Right lobe of liver (tissue), 6 donors: ENCODE measurements around the gene KANSL1. TPM values are rescaled to one million over a fixed set of nuclear protein-coding genes. Genes with fewer than 3 reads are reported as not detected.

Experiments
- ATAC-seq, 4 donors: fragments of 200-7000 bp; cut with Tn5 transposase; one replicate each; pipeline ENCODE4 v1.9.1; 2020; ENCODE audit warnings: mild to moderate bottlenecking in 4 of 4, moderate library complexity in 4 of 4
- DNase-seq, 3 donors: peaks; one replicate each; pipeline ENCODE4 v3.0.0-alpha.2; 2020
- H3K27ac ChIP-seq, 3 donors: fragments of 200-600 bp; one replicate each; pipeline ENCODE4 v1.8.0; 2022
- H3K27me3 ChIP-seq, 2 donors: fragments of 200-600 bp; one replicate each; pipeline ENCODE4 v1.8.0; 2022
- H3K36me3 ChIP-seq, 4 donors: fragments of 200-600 bp; sonication (generic) in 1 of 4; one replicate each; pipeline versions ENCODE4 v1.5.1 to v1.8.0; 2017 to 2022; ENCODE audit warnings: control low read depth in 1 of 4
- H3K4me1 ChIP-seq, 4 donors: fragments of 200-600 bp; sonication (generic) in 1 of 4; one replicate each; pipeline versions ENCODE4 v1.5.1 to v1.8.0; 2017 to 2022; ENCODE audit warnings: control low read depth in 1 of 4
- H3K4me3 ChIP-seq, 3 donors: fragments of 200-600 bp; one replicate each; pipeline ENCODE4 v1.8.0; 2022
- H3K9me3 ChIP-seq, 4 donors: fragments of 200-600 bp; sonication (generic) in 1 of 4; one replicate each; pipeline versions ENCODE4 v1.5.1 to v1.8.0; 2017 to 2022; ENCODE audit warnings: control low read depth in 1 of 4
- CTCF ChIP-seq, 4 donors: fragments of 200-600 bp in 3 of 4; fragments of 450-650 bp in 1 of 4; IDR thresholded peaks; one replicate each; pipeline versions ENCODE4 v1.5.1 to v1.8.0; 2016 to 2022; ENCODE audit warnings: antibody characterized with exemption in 4 of 4, mild to moderate bottlenecking in 2 of 4
- POLR2A ChIP-seq: fragments of 450-650 bp; IDR thresholded peaks from one replicate; pipeline ENCODE4 v1.6.1; 2017; ENCODE audit warnings: antibody characterized with exemption, mild to moderate bottlenecking
- WGBS: methylation state at CpG from one replicate; pipeline ENCODE4 v1.1.6; 2018; ENCODE audit warnings: low coverage, low lambda C conversion rate; ENCODE audit not compliant: insufficient coverage; ENCODE audit errors: missing lambda C conversion rate; 5-methylcytosine and 5-hydroxymethylcytosine counted together
- intact Hi-C, 2 donors: fragments of 100-400 bp; cut with DNase I; formaldehyde crosslinking; loops; one replicate each; pipeline versions ENCODE4 v1.11.2 to v1.14.1; 2022
- total RNA-seq, 6 experiments: library from RNA; depleted of rRNA in 2 of 6; stranded (reverse); fragments of >200 nt in 2 of 6; fragmentation: NEBNext Ultra II Directional in 3 of 6; extraction: Animal tissue kit (Norgen Biotek cat#: 25700) in 3 of 6; gene quantifications; one replicate each; pipeline versions ENCODE4 v1.1.0 to v1.2.4, GENCODE V29; 2016 to 2023
- donor health status: DM: no; HTN: yes; CAD: no.
- donor health status: DM: no; HTN: no; CAD: no.
- donor health status: DM: no; HTN: no; CAD: no.
- donor health status: DM: no; HTN: yes; CAD: no.
- donor health status: DM: no; HTN: yes; CAD: no.

The KANSL1 gene
- total RNA-seq, 6 experiments from 2014 or later: 23.1 to 29.5 (median 25.9) TPM

DNA sequence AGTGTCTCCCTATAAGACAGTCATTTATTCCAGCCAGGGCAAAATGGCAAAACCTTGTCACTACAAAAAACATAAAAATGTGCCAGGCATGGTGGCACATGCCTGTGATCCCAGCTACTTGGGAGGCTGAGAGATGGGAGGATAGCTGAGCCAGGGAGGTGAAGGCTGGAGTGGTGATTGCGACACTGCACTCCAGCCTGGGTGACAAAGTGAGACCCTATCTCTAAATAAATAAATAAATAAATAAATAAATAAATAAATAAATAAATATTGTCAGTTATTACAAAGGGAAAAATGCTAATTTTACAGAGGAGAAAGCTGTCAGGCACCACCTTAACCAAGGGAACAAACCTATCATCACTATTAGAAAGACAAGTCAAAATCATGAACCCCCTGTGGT is 118.7 kb downstream of the KANSL1 start:
- Histone ChIP-seq H3K4me3 (no peak overlapping the region), H3K27ac (no peak overlapping the region), H3K36me3 (no peaks in the 10 kb centered on the region), H3K4me1 (peaks cover 0 to 3% (median 0%) of the 10 kb centered on the region in 4 donors), H3K27me3 (no peaks in the 10 kb centered on the region), H3K9me3 (no peaks in the 10 kb centered on the region)
- no peak for DNase-seq
- ATAC-seq: no peak
- TF ChIP-seq CTCF (IDR thresholded peaks at IDR 0.05) (no peak), POLR2A (no peak)
- WGBS: 100% methylated on average over 1 of the region's 1 CpG
- intact Hi-C loops: no loop called here

DNA sequence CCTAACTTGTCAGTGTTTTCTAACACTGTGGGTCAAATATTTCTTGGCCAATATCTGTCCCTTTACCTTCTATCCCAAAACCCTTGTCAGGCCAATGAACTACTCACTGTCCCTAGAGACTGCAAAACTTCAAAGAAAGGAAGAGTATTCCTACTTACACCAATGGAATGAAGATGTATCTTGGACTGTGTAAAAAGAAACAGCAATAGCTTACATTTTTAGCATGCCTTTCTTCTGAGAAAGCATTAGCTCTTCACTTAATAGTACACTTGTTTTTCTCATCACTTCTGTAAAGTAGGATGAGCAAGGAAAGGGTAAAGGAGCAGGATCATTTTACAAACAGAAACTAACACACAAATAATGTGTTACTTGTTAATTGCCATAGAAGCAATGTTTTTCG is 120.2 kb downstream of the KANSL1 start:
- Histone ChIP-seq H3K27me3 (no peaks in the 10 kb centered on the region), H3K4me3 (no peak overlapping the region), H3K36me3 (no peaks in the 10 kb centered on the region), H3K4me1 (no peaks in the 10 kb centered on the region), H3K9me3 (no peaks in the 10 kb centered on the region), H3K27ac (no peak overlapping the region)
- WGBS: 100% methylated on average over 1 of the region's 1 CpG
- no peak for TF ChIP-seq POLR2A
- no peak for TF ChIP-seq CTCF (IDR thresholded peaks at IDR 0.05)
- DNase-seq: no peak
- intact Hi-C loops: no loop called here
- no peak for ATAC-seq

DNA sequence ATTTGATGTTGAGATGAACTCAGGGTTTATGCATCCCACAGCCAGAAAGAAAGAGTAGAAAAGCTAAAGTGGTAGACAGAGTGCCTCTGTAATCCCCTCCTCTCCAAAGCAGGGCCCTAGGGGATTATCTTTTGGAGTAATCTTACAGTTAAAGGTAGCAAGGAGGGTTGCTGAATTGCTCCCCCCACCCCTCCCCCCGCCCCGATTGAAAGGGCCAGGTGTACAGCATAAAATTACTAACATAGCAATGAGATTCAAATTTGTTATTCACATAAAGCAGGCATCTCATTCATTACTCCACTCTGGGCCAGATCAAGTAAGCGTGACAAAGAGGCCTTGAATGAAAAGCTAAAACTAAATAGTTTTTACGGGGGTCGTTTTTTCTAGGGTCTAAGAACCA is 121.4 kb downstream of the KANSL1 start:
- Histone ChIP-seq H3K27me3 (no peaks in the 10 kb centered on the region), H3K36me3 (peaks cover 0 to 5% (median under 1%) of the 10 kb centered on the region in 4 donors), H3K4me3 (no peak overlapping the region), H3K4me1 (no peaks in the 10 kb centered on the region), H3K9me3 (no peaks in the 10 kb centered on the region), H3K27ac (no peak overlapping the region)
- no peak for TF ChIP-seq POLR2A
- TF ChIP-seq CTCF (IDR thresholded peaks at IDR 0.05): no peak
- DNase-seq (no peak), ATAC-seq (no peak)
- 87% methylated on average over 3 of the region's 5 CpGs for WGBS
- intact Hi-C loops: no loop called here

DNA sequence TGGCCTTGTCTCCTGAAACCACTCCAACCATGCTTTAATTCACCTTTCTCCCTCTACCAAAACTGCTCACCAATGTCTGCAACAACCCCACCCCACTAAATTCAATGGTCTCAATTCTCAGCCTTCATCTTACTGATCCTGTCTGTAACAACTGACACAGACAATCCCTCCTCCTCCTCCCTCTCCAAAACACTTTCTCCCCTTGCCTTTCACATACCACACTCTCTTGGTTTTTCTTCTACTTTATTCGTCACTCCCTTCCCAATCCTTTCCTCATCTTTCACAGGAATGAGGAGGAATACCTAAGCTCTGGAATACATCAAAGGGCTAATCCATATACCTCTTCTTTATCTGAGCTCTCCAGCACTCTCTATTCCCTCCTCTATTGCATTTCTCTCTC is 128.8 kb downstream of the KANSL1 start:
- no peaks in the 10 kb centered on the region for H3K27me3 ChIP-seq
- intact Hi-C loops: no loop called here
- no peak overlapping the region for H3K4me3 ChIP-seq
- no peak for ATAC-seq
- no peaks in the 10 kb centered on the region for H3K4me1 ChIP-seq
- DNase-seq: no peak
- 86% methylated on average over 1 of the region's 1 CpG for WGBS
- H3K27ac ChIP-seq: no peak overlapping the region
- TF ChIP-seq POLR2A (no peak), CTCF (IDR thresholded peaks at IDR 0.05) (no peak)
- no peaks in the 10 kb centered on the region for H3K9me3 ChIP-seq
- peaks cover 0 to 16% (median 7%) of the 10 kb centered on the region in 4 donors for H3K36me3 ChIP-seq

DNA sequence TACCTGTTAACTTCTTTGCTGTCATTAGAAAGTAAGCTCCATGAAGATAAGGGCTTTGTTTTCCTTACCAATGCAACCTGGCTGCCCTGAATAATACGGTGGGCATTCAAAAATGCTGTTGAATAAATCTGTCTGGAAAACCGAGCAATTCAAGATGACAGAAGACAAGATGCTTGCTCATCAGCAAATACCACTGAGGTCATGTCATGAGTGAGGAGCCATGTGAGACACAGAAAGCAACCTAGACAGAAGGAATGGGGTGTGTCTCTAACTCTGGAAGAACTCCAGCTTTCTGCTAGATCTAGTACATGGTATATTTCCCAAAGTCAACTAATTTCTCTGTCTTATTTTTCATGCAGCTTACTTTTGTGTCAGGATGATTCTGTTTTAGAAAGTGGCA is 130.0 kb downstream of the KANSL1 start:
- H3K4me1 ChIP-seq: no peaks in the 10 kb centered on the region
- H3K27me3 ChIP-seq: no peaks in the 10 kb centered on the region
- DNase-seq (no peak), ATAC-seq (peak in 1 of 4 donors; percentile 28)
- intact Hi-C loops: no loop called here
- TF ChIP-seq POLR2A: no peak
- no peak for TF ChIP-seq CTCF (IDR thresholded peaks at IDR 0.05)
- 63% methylated on average over 2 of the region's 2 CpGs for WGBS
- no peaks in the 10 kb centered on the region for H3K9me3 ChIP-seq
- peaks cover 0 to 16% (median 7%) of the 10 kb centered on the region in 4 donors for H3K36me3 ChIP-seq
- no peak overlapping the region for H3K4me3 ChIP-seq
- H3K27ac ChIP-seq: no peak overlapping the region
